Neuronal stem cell (in vitro differentiated cells): ENCODE measurements around the gene AP3M1.

Experiments
- DNase-seq: peaks from one replicate; pipeline ENCODE4 v3.0.0-alpha.2; 2013; ENCODE audit warnings: low spot score
- H2AFZ ChIP-seq: one replicate; pipeline ENCODE4 v1.6.1; 2013; ENCODE audit warnings: mild to moderate bottlenecking, low read length, inconsistent platforms
- H2AK5ac ChIP-seq: 2 replicates; pipeline ENCODE4 v1.6.1; 2013; ENCODE audit warnings: low read depth, mild to moderate bottlenecking, inconsistent platforms, low read length, moderate library complexity, mixed read lengths
- H2BK120ac ChIP-seq: 2 replicates; pipeline ENCODE4 v1.6.1; 2013; ENCODE audit warnings: low read depth, mild to moderate bottlenecking, inconsistent platforms, low read length, moderate library complexity, mixed read lengths
- H2BK12ac ChIP-seq: one replicate; pipeline ENCODE4 v1.6.1; 2013; ENCODE audit warnings: low read length, inconsistent platforms
- H2BK15ac ChIP-seq: 2 replicates; pipeline ENCODE4 v1.6.1; 2013; ENCODE audit warnings: mild to moderate bottlenecking, low read length, inconsistent platforms, mixed read lengths
- H2BK5ac ChIP-seq: one replicate; pipeline ENCODE4 v1.6.1; 2013; ENCODE audit warnings: inconsistent platforms, mild to moderate bottlenecking, low read length, moderate library complexity
- H3K14ac ChIP-seq: one replicate; pipeline ENCODE4 v1.6.1; 2013; ENCODE audit warnings: low read length, inconsistent platforms
- H3K18ac ChIP-seq: 2 replicates; pipeline ENCODE4 v1.6.1; 2013; ENCODE audit warnings: low read length, inconsistent platforms
- H3K23ac ChIP-seq: 2 replicates; pipeline ENCODE4 v1.6.1; 2013; ENCODE audit warnings: low read depth, mild to moderate bottlenecking, mixed read lengths, low read length, inconsistent platforms; ENCODE audit not compliant: poor library complexity
- H3K27ac ChIP-seq: replicated peaks from 3 replicates; pipeline ENCODE4 v1.5.1; 2013; ENCODE audit warnings: low read length, inconsistent platforms
- H3K27me3 ChIP-seq, 3 experiments: 2 replicates each; pipeline ENCODE4 v1.6.1; 2013; ENCODE audit warnings: low read length in 3 of 3, mild to moderate bottlenecking in 2 of 3, inconsistent platforms in 1 of 3, low read depth in 1 of 3, mixed read lengths in 1 of 3, moderate library complexity in 1 of 3; ENCODE audit not compliant: control insufficient read depth in 3 of 3, insufficient read depth in 3 of 3
- H3K36me3 ChIP-seq, 2 donors: replicated peaks in 1 of 2; 2 replicates each; pipeline ENCODE4 v1.6.1; 2013; ENCODE audit warnings: low read length in 2 of 2; ENCODE audit not compliant: control insufficient read depth in 2 of 2, insufficient read depth in 2 of 2
- H3K4ac ChIP-seq: 2 replicates; pipeline ENCODE4 v1.6.1; 2013; ENCODE audit warnings: inconsistent platforms, mild to moderate bottlenecking, low read length, moderate library complexity
- H3K4me1 ChIP-seq, 2 donors: 1 replicate in 1 of 2; 2 replicates in 1 of 2; pipeline ENCODE4 v1.6.1; 2013; ENCODE audit warnings: low read length in 2 of 2, low read depth in 1 of 2; ENCODE audit not compliant: control insufficient read depth in 2 of 2, insufficient read depth in 1 of 2
- H3K4me2 ChIP-seq: one replicate; pipeline ENCODE4 v1.6.1; 2013; ENCODE audit warnings: mild to moderate bottlenecking, low read length, inconsistent platforms; ENCODE audit not compliant: insufficient read depth, poor library complexity, severe bottlenecking
- H3K4me3 ChIP-seq, 2 donors: 2 replicates each; pipeline ENCODE4 v1.5.1; 2013; ENCODE audit warnings: low read length in 2 of 2, mild to moderate bottlenecking in 2 of 2, inconsistent platforms in 1 of 2, moderate library complexity in 1 of 2
- H3K79me1 ChIP-seq: one replicate; pipeline ENCODE4 v1.6.1; 2013; ENCODE audit warnings: low read depth, mild to moderate bottlenecking, inconsistent platforms, low read length, moderate library complexity
- H3K9ac ChIP-seq: one replicate; pipeline ENCODE4 v1.6.1; 2013; ENCODE audit warnings: mild to moderate bottlenecking, low read depth, low read length, inconsistent platforms; ENCODE audit not compliant: poor library complexity
- H3K9me3 ChIP-seq, 2 donors: replicated peaks in 1 of 2; 2 replicates each; pipeline versions ENCODE3 to v1.6.1; 2013; ENCODE audit warnings: low read length in 2 of 2, mild to moderate bottlenecking in 2 of 2, inconsistent platforms in 1 of 2, low read depth in 1 of 2, mixed read lengths in 1 of 2, moderate library complexity in 1 of 2; ENCODE audit not compliant: control insufficient read depth in 2 of 2, insufficient read depth in 1 of 2
- H4K8ac ChIP-seq: one replicate; pipeline ENCODE4 v1.6.1; 2013; ENCODE audit warnings: low read depth, mild to moderate bottlenecking, inconsistent platforms, low read length, moderate library complexity
- H4K91ac ChIP-seq: one replicate; pipeline ENCODE4 v1.6.1; 2013; ENCODE audit warnings: low read length, low read depth, mild to moderate bottlenecking, inconsistent platforms; ENCODE audit not compliant: poor library complexity
- WGBS, 2 donors: extraction: QIAGEN DNeasy Blood & Tissue Kit; methylation state at CpG; one replicate each; pipeline ENCODE4 v1.1.7; 2013; ENCODE audit warnings: missing lambda C conversion rate in 2 of 2, mixed read lengths in 1 of 2; ENCODE audit not compliant: insufficient read length in 2 of 2, insufficient replicate concordance in 1 of 2; ENCODE audit errors: extremely low coverage in 2 of 2; 5-methylcytosine and 5-hydroxymethylcytosine counted together

The AP3M1 gene

GRCh38 chr10:74137992-74138391 lies 12.6 kb downstream of the AP3M1 start:
- Histone ChIP-seq H2BK12ac (no peak overlapping the region), H3K9me3 (no peaks in the 10 kb centered on the region), H2BK5ac (no peak overlapping the region), H3K4ac (no peak overlapping the region), H2BK15ac (no peak overlapping the region), H4K91ac (no peak overlapping the region), H3K4me3 (no peak overlapping the region), H3K4me1 (no peaks in the 10 kb centered on the region), H2BK120ac (no peak overlapping the region), H4K8ac (no peak overlapping the region), H3K9ac (no peak overlapping the region), H3K79me1 (no peaks in the 10 kb centered on the region), H2AFZ (no peak overlapping the region), H3K4me2 (no peak overlapping the region), H2AK5ac (no peak overlapping the region), H3K18ac (no peak overlapping the region), H3K23ac (no peak overlapping the region), H3K27me3 (no peaks in the 10 kb centered on the region), H3K27ac (no peak overlapping the region), H3K14ac (no peak overlapping the region), H3K36me3 (peaks cover 12 to 74% of the 10 kb centered on the region in 2 donors)
- DNase-seq, result no peak
- whole genome bisulfite sequencing, 2 donors, result no CpG with 5 or more reads among the region's 5 CpGs

DNA sequence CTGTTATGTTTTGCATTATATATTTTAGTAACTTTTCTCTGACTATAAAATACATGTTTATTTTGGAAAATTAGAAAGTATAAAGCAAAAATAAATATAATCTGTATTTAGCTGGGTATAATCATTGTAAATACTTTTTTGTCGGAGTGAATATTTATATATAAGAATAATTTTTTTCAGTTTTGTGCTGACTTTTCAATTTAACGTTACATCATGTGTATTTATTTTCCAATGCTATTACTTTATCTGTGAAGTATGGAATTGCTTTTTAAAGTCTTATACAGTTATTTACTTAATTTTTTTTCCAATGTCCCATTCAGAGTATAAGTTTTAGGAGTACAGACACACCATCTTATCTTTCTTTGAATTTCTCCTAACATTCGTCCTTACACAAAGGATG lies 15.2 kb downstream of the AP3M1 start:
- Histone ChIP-seq H3K79me1 (no peaks in the 10 kb centered on the region), H4K8ac (no peak overlapping the region), H3K9ac (no peak overlapping the region), H2BK12ac (no peak overlapping the region), H3K9me3 (no peaks in the 10 kb centered on the region), H2BK15ac (no peak overlapping the region), H2AK5ac (no peak overlapping the region), H3K4ac (no peak overlapping the region), H4K91ac (no peak overlapping the region), H3K14ac (no peak overlapping the region), H3K4me1 (no peaks in the 10 kb centered on the region), H3K27me3 (no peaks in the 10 kb centered on the region), H3K23ac (no peak overlapping the region), H2AFZ (no peak overlapping the region), H3K4me2 (no peak overlapping the region), H3K27ac (no peak overlapping the region), H2BK120ac (no peak overlapping the region), H3K18ac (no peak overlapping the region), H2BK5ac (no peak overlapping the region), H3K4me3 (no peak overlapping the region), H3K36me3 (peaks cover 17 to 88% of the 10 kb centered on the region in 2 donors)
- WGBS, 2 donors, result no CpG with 5 or more reads among the region's 3 CpGs
- no peak for DNase-seq

DNA sequence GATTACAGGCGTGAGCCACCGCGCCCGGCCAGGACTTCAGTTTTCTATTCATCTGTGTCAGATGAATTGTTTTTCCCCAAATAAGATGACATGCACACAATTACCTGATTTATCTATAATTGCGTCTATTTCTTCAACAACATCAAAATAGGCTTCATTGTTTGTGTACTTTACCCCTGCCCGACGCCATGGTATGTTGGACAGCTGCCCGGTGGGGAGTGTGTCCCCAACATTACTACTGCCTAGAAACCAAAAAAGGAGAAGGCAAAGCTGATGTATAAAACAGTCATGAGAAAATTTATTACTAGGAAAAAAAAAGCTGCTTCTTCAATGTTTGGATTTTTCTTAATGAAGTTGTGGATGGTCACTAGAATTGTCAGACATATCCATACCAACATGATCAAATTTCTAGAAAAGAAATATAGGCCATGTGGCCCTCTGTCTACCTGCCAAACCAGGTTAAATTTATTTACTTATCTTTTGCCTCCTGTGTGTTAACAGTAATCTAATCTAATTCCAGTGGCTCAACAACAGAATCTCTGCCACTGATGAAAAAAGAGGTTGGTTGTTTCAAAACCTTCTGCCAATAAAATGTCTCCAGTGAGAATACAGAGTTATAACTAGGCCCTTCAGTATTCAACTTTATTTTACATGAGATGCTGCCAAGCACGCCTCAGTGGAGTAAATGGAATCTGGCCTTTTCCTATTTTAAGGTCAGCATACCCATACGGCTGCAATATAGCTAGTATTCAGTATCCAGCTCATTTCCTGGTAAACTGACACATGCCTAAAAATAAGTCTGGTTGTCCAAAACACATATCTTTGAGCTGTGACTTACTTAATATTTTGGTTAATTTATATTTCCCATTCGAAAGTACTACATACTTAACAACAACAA lies 16.5 kb downstream of the AP3M1 start:
- no CpG with 5 or more reads among the region's 11 CpGs for WGBS, 2 donors
- no peaks in the 10 kb centered on the region for H3K4me1 ChIP-seq
- peaks cover 19 to 94% of the 10 kb centered on the region in 2 donors for H3K36me3 ChIP-seq
- no peak for DNase-seq
- H2BK5ac ChIP-seq, result no peak overlapping the region
- no peak overlapping the region for H2BK15ac ChIP-seq
- H4K91ac ChIP-seq, result no peak overlapping the region
- no peak overlapping the region for H4K8ac ChIP-seq
- no peak overlapping the region for H2AK5ac ChIP-seq
- H3K4ac ChIP-seq, result no peak overlapping the region
- H2AFZ ChIP-seq, result no peak overlapping the region
- no peak overlapping the region for H3K4me2 ChIP-seq
- H3K18ac ChIP-seq, result no peak overlapping the region
- no peak overlapping the region for H3K9ac ChIP-seq
- H2BK12ac ChIP-seq, result no peak overlapping the region
- no peaks in the 10 kb centered on the region for H3K79me1 ChIP-seq
- H3K14ac ChIP-seq, result no peak overlapping the region
- H2BK120ac ChIP-seq, result no peak overlapping the region
- no peak overlapping the region for H3K27ac ChIP-seq
- no peaks in the 10 kb centered on the region for H3K9me3 ChIP-seq
- no peaks in the 10 kb centered on the region for H3K27me3 ChIP-seq
- no peak overlapping the region for H3K23ac ChIP-seq
- H3K4me3 ChIP-seq, result no peak overlapping the region

DNA sequence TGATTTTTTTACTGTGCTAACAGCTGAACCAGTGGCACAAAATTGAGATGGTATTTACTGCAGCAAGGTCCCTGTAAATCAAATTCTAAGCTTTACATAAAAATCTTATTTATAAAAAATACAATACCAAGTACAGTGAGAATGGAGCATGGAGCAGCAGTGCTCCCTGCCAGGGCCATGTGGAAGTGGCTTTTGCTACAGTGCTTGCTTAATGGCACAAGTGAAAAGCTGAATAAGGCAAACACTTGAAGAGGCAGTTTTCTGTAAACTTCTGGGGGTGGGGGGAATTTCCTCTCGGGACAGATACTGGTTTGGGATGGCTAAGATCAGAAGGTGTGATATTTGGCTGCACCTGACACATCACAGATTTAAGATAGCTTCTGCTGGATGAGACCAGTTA lies 27.5 kb downstream of the AP3M1 start:
- H3K27ac ChIP-seq, result no peak overlapping the region
- no peak for DNase-seq
- WGBS, 2 donors, result no CpG with 5 or more reads among the region's 1 CpG
- no peak overlapping the region for H2AFZ ChIP-seq
- H3K36me3 ChIP-seq, result peaks cover 26 to 99% of the 10 kb centered on the region in 2 donors
- H3K79me1 ChIP-seq, result peaks cover 3% of the 10 kb centered on the region
- H3K14ac ChIP-seq, result no peak overlapping the region
- H3K9me3 ChIP-seq, result no peaks in the 10 kb centered on the region
- no peak overlapping the region for H3K23ac ChIP-seq
- no peaks in the 10 kb centered on the region for H3K27me3 ChIP-seq
- no peak overlapping the region for H2AK5ac ChIP-seq
- H3K4ac ChIP-seq, result no peak overlapping the region
- H2BK120ac ChIP-seq, result no peak overlapping the region
- no peak overlapping the region for H4K91ac ChIP-seq
- no peaks in the 10 kb centered on the region for H3K4me1 ChIP-seq
- H3K18ac ChIP-seq, result no peak overlapping the region
- no peak overlapping the region for H2BK15ac ChIP-seq
- H2BK5ac ChIP-seq, result no peak overlapping the region
- no peak overlapping the region for H3K9ac ChIP-seq
- no peak overlapping the region for H4K8ac ChIP-seq
- H2BK12ac ChIP-seq, result no peak overlapping the region
- H3K4me3 ChIP-seq, result no peak overlapping the region
- no peak overlapping the region for H3K4me2 ChIP-seq
